ENCODE measurements around the gene C1orf141.

DNA sequence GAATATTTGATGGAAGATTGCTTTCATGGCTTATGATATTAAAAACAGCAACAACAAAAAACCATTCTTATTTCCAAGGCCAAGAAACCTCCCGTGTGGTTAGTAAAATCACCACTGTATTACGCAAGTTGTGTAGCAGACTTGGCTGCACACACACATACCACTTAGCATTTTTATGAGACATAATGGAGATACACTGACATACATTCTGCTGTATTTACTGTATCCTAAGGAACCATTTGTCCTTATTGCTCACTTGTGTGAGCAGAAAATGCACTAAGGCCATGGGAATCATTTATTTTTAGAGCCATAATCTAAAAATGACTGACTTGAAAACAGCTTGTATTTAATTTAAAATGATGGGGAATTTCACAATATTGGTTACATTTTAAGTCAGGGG, 584 bp upstream of the C1orf141 start:
- no peak for TF ChIP-seq CTCF (conservative IDR thresholded peaks at IDR 0.05)
- TF ChIP-seq ZFX (IDR thresholded peaks at IDR 0.05) = no peak

All from C4-2B (cell line).